ENCODE data around the gene APLNR. TPM values are rescaled to one million over a fixed set of nuclear protein-coding genes. Genes with fewer than 3 reads are reported as not detected.

APLNR gene
- total and polyA plus RNA-seq, 2 donors (not counting 1 experiment from before 2014, with no cell fraction given) = not detected

DNA sequence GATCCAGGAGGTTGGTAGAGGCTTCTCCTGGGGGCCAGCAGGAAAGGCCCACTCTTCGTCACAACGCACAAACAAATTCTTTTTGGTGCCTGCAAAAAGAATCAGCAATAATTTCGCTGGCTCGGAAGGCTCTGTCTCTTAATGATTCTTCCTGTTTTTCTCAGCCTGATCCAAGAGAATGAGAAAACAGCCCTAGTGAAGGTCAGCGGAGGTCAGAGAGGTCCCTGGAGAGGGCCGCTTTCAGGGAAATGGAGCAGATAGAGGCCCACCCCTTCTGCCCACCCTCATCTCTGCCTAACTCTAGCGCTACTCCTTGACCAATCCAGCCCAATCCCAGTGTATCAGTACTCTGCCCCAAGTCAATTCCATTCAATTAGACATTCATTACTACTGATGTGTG lies 36.1 kb downstream of the APLNR start:
- no peaks in the 10 kb centered on the region for H3K36me3 ChIP-seq (replicated peaks in 1 of 2; ENCODE audit: control extremely low read depth in 1 of 2, control insufficient read depth in 1 of 2, extremely low read depth in 1 of 2, insufficient read depth in 2 of 2, low read length in 1 of 2)
- TF ChIP-seq, protein P1, sequence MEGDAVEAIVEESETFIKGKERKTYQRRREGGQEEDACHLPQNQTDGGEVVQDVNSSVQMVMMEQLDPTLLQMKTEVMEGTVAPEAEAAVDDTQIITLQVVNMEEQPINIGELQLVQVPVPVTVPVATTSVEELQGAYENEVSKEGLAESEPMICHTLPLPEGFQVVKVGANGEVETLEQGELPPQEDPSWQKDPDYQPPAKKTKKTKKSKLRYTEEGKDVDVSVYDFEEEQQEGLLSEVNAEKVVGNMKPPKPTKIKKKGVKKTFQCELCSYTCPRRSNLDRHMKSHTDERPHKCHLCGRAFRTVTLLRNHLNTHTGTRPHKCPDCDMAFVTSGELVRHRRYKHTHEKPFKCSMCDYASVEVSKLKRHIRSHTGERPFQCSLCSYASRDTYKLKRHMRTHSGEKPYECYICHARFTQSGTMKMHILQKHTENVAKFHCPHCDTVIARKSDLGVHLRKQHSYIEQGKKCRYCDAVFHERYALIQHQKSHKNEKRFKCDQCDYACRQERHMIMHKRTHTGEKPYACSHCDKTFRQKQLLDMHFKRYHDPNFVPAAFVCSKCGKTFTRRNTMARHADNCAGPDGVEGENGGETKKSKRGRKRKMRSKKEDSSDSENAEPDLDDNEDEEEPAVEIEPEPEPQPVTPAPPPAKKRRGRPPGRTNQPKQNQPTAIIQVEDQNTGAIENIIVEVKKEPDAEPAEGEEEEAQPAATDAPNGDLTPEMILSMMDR (IDR thresholded peaks at IDR 0.05) = no peak
- TF ChIP-seq EZH2 (IDR thresholded peaks at IDR 0.05; ENCODE audit: borderline replicate concordance, insufficient read depth, low read depth, low read length, poor library complexity, severe bottlenecking) = no peak
- H3K9me3 ChIP-seq (ENCODE audit: control extremely low read depth in 1 of 3, control insufficient read depth in 2 of 3, insufficient read depth in 1 of 3, low read length in 2 of 3) = no peaks in the 10 kb centered on the region
- H3K4me3 ChIP-seq (ENCODE audit: control extremely low read depth in 1 of 5, extremely low read depth in 1 of 5, insufficient read depth in 1 of 5, low read depth in 2 of 5, low read length in 4 of 5) = no peak overlapping the region
- Mint-ChIP-seq H3K27me3 (peaks cover 7% of the 10 kb centered on the region), H3K4me3 (no peak overlapping the region), H3K9me3 (ENCODE audit: insufficient read depth) (no peaks in the 10 kb centered on the region), H3K4me1 (no peaks in the 10 kb centered on the region), H3K27ac (no peak overlapping the region)
- H3K4me2 ChIP-seq (replicated peaks; ENCODE audit: low read depth, low read length, poor library complexity, severe bottlenecking) = no peak overlapping the region
- intact Hi-C loops (cut with micrococcal nuclease) = no loop called here
- no peaks in the 10 kb centered on the region for H3K4me1 ChIP-seq (ENCODE audit: control insufficient read depth in 2 of 2, insufficient read depth in 2 of 2, low read length in 2 of 2)
- H3K27me3 ChIP-seq (replicated peaks in 1 of 4; ENCODE audit: control extremely low read depth in 1 of 4, control insufficient read depth in 3 of 4, insufficient read depth in 4 of 4, low read length in 3 of 4) = no peaks in the 10 kb centered on the region
- no peak for ATAC-seq (ENCODE audit: low read depth)
- WGBS (ENCODE audit: insufficient coverage) = 46% methylated on average over 7 of the region's 7 CpGs
- no peaks in the 10 kb centered on the region for H4K20me1 ChIP-seq (ENCODE audit: control insufficient read depth, insufficient read depth, low read length, poor library complexity, severe bottlenecking)
- no peak overlapping the region for H3K9ac ChIP-seq (ENCODE audit: low read length)
- DNase-seq = no peak
- no peaks in the 10 kb centered on the region for H3K79me2 ChIP-seq (ENCODE audit: control insufficient read depth, insufficient read depth, low read length)
- no peak overlapping the region for H2AFZ ChIP-seq (ENCODE audit: insufficient read depth, low read depth, low read length, poor library complexity, severe bottlenecking)
- CTCF ChIA-PET = no interaction called here
- H3K27ac ChIP-seq (ENCODE audit: low read length in 2 of 2) = no peak overlapping the region
- POLR2A ChIA-PET = no interaction called here

DNA sequence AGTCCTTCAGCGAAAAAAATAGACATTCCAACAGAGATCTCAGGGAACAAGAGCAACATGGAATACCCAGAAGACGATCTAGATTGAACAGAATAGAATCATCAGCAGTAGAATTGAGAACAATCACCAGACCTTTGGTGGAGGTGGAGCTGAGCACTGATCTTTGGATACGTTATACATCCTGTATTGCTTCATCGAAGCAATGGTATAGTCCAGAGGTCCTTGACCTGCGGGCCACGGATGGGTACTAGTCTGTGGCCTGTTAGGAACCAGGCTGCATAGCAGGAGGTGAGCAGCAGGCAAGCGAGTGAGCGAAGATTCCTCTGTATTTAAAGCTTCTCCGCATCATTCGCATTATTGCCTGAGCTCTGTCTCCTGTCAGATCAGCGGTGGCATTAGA lies 37.7 kb downstream of the APLNR start:
- Histone ChIP-seq H3K4me1 (ENCODE audit: control insufficient read depth in 2 of 2, insufficient read depth in 2 of 2, low read length in 2 of 2) (no peaks in the 10 kb centered on the region), H3K4me2 (replicated peaks; ENCODE audit: low read depth, low read length, poor library complexity, severe bottlenecking) (no peak overlapping the region), H3K9ac (ENCODE audit: low read length) (no peak overlapping the region), H3K4me3 (ENCODE audit: control extremely low read depth in 1 of 5, extremely low read depth in 1 of 5, insufficient read depth in 1 of 5, low read depth in 2 of 5, low read length in 4 of 5) (no peak overlapping the region), H4K20me1 (ENCODE audit: control insufficient read depth, insufficient read depth, low read length, poor library complexity, severe bottlenecking) (no peaks in the 10 kb centered on the region), H2AFZ (ENCODE audit: insufficient read depth, low read depth, low read length, poor library complexity, severe bottlenecking) (no peak overlapping the region), H3K27ac (ENCODE audit: low read length in 2 of 2) (no peak overlapping the region), H3K27me3 (replicated peaks in 1 of 4; ENCODE audit: control extremely low read depth in 1 of 4, control insufficient read depth in 3 of 4, insufficient read depth in 4 of 4, low read length in 3 of 4) (no peaks in the 10 kb centered on the region), H3K79me2 (ENCODE audit: control insufficient read depth, insufficient read depth, low read length) (no peaks in the 10 kb centered on the region), H3K9me3 (ENCODE audit: control extremely low read depth in 1 of 3, control insufficient read depth in 2 of 3, insufficient read depth in 1 of 3, low read length in 2 of 3) (no peaks in the 10 kb centered on the region), H3K36me3 (replicated peaks in 1 of 2; ENCODE audit: control extremely low read depth in 1 of 2, control insufficient read depth in 1 of 2, extremely low read depth in 1 of 2, insufficient read depth in 2 of 2, low read length in 1 of 2) (no peaks in the 10 kb centered on the region)
- ATAC-seq (ENCODE audit: low read depth) (no peak), DNase-seq (no peak)
- Mint-ChIP-seq H3K27me3 (peaks cover 11% of the 10 kb centered on the region), H3K27ac (no peak overlapping the region), H3K4me3 (no peak overlapping the region), H3K4me1 (no peaks in the 10 kb centered on the region), H3K9me3 (ENCODE audit: insufficient read depth) (no peaks in the 10 kb centered on the region)
- ChIA-PET CTCF (no interaction called here), POLR2A (no interaction called here)
- whole genome bisulfite sequencing (ENCODE audit: insufficient coverage) = 96% methylated on average over 10 of the region's 11 CpGs
- TF ChIP-seq, protein P1 (IDR thresholded peaks at IDR 0.05) = no peak
- TF ChIP-seq EZH2 (IDR thresholded peaks at IDR 0.05; ENCODE audit: borderline replicate concordance, insufficient read depth, low read depth, low read length, poor library complexity, severe bottlenecking) = no peak
- intact Hi-C loops (cut with micrococcal nuclease) = no loop called here
